ENCODE measurements around the gene CHRND.

The CHRND gene

DNA sequence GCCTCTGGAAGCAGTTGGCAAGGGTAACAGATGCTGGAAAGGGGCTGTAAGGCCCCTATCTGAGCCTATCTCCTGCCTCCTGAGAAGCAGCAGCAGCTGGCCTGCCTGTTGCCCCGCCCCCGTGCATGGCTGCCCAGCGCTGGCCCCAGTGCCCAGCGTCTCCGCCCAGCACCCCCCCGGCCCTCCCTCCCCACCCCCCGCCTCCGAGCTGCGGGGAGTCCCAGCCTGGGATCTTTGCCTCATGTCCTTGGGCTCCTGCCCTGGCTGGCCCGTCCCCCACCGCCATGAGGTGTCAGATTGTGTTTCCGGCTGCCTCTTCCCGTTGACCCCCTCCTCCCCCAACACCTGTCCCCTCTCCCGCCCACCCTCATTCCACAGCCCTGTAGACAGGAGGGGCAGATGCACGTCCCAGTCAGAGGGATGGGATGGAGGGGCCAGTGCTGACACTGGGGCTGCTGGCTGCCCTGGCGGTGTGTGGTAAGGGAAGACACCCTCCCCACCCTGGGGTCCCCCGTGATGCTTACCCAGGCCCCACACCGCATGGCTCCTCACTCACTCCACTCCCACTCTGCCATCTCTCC, at the start of gene CHRND:
Gene CHRND, plus strand, starts transcription at position 370 of the 581 bp plus-strand sequence. Its CDS starts 56 bp downstream, at position 426.
- no peak for DNase-seq

GRCh38 chr2:232476791-232477190, 49.2 kb upstream of the CHRND start:
- DNase-seq: no peak

DNA sequence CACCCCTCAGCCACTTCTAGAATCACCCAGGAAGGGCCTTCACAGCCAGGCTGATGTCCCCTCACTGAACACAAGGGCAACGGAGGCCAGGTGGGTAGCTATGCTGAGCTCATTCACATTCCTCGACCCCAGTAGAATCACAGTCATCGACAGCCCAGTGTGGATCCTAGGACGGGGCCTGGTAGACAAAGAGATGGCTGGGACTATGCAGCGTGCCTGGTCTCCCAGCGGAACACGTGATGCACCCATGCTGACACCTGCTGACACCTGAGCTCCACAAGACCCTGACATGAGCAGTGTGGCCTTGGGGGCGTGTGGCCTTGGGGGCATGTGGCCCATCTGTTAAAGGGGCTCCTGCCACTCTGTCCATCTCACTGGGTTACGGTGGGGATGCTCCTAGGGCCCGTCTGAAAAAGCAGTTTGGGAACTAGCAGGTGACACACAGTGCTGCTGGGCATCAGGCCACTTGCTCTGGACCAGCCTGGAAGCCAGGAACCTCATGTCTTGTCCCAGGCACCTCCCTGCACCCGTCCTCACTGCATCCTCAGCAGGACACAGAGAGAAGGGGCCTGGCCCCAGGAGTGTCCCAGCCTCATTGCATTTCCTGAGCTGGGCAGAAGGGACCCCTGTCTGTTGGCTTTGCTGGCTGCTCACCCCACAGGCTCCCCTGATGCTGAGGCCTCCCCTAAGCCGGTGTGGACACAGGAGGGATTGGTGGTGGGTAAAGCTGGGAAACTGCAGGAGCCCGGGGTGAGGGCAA, 48.0 kb upstream of the CHRND start:
- no peak for DNase-seq

DNA sequence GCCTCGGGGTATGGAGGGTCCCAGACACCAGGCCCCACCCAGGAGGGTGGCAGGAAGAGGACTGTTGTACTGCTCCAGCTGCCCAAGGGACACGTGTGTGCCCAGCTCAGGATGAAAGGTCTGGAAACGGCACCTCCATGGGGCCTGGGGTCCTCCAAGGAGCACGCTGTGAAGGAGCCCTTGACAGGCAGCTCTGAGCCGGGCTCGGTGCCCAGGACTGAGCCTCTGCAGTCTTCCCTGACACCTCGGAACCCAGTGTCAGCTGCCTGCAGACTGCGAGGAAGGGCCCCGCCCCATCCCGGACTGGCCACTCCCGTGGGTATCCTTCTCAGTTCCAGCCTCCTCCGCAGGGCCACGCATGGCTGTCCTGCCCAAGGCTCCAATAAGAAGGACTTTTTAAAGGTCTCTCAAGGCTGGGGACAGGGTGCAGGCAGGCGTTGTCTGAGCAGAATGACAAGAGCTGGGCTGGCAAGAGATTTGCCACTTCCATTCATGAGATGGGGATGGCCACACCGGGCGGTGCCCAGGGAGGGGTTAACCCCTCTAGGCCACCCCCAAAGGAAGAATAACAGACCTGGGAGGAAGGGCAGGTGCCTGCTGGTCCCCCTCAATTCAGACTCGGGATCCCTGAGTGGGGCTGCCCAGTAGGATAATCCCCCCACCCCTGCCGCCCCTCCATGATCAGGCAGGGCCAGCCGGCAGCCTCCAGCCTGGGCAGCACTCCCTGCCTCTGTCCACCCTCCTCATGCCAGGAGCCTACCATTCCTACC, 47.2 kb upstream of the CHRND start:
- no peak for DNase-seq

DNA sequence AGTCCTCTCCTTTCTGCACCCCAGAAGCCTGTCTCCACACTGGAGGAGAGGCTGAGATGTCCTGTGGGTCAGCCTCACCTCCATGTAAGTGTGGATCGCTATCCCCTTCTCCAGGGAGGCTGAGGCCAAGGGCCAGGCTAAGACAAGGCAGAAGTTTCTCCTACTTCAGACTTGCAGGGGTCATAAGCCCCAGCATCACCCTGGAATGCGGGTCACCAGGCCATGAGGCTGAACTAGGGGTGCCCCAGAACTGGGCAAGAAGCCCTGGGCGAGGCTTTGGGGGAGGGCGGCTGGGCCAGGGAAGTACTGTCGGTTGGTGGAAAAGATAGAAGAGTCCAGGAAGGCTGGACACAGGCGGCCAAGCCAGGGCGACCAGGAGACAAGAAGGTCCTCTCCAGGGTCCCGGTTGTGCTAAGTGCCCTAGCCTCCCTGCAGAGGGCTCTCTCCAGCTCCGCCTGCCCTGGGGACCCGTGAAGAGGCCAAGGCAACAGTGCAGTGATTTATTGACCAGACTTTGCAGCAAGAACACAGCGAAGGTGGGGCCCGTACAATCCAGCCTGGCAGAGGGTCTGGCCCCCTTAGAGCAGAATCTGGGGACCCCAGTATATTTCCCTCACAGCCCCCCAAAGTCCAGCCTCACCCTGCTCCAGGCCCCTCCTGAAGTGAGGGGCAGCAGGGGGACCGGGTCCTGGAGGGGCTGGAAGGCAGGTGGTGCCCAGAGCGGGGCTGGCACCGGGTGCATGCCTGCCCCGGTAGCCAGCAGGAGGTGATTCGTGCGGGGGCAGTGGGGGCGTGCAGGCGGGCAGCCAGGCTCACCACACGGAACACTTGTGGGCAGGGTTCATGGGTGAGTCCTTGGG, 46.4 kb upstream of the CHRND start:
- no peak for DNase-seq

GRCh38 chr2:232480201-232481190, 45.5 kb upstream of the CHRND start:
- DNase-seq: no peak

- DNase-seq: no peak
Observed at GRCh38 chr2:232481322-232482140, 44.4 kb upstream of the CHRND start.

DNA sequence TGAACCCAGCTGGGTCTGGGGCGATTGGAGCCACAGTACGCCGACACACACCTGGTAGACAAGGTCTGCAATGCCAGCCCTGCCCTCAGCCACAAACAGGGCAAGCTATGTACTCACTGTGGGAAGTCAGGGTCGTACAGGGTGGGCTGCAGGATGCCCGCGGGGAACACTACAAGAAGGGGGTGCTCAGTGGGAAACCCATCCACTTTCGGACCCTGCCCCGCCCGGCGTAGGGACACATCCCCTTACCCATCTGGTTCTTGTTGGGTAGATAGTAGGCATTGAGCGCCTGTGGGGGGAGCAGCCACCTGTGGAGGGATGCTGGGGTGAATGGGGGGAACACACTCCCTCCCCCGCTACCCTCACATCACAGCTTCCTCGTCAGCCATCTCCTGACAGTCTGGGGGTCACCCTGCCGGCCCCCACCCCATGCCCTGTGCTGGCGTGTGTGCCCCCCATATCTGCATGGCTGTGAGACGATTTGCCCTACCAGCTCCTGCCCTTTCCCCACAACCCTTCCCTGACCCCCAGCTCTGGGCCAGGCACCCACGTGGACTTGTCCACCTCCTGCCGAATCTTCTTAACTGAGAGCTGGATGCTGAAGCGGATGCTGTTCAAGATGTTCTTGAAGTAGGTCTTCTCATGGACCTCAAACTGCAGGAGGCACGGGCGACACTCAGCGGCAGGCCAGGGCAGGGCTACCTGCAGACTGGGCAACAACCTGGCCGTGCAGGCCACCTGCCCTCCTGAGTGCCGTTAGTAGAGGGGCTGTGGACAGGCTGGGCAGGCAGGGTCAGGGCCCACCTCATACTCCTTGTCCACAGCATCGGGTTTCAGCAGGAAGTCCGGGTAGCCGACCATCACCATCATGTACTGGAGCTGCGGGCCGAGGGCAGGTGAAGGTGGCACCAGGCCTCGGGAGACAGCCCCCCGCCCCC, 43.4 kb upstream of the CHRND start:
- DNase-seq: no peak

- DNase-seq: no peak
Observed at GRCh38 chr2:232483311-232483922, 42.5 kb upstream of the CHRND start.

GRCh38 chr2:232483923-232484627, 41.9 kb upstream of the CHRND start:
- DNase-seq: no peak

DNA sequence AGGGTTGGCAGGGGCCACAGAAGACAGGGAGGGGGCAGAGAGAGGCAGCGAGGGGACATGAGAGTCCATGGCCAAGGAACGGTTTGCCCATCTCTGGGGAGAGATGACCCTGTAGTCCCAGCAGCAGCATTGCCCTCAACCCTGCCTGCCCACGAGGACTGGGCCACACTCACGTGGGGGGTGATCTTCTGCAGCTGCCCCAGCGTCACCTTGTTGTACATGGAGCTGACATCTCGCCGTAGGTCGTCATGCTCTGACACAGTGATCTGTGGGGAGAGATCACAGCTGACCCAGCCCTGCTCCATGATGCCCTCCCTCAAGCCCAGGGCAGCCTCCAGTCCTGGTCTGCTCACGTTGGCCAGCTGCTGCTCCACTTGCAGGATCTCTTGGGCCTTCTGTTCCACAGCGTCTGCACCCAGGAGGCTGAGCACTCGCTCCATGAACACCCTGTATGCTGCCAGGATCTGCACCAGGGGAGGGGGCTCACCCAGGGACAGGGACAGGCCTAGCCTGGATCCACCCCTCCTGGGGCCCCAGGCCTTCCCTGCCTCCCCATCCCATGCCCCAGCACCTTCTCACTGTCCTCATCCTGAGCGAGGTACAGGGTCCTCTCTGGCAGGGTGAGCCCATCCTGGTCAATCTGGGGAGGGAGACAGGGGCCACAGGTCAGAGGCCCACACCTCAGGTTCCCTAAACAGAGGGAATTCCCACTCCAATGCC, 41.2 kb upstream of the CHRND start:
- DNase-seq: no peak

- DNase-seq: no peak
Observed at GRCh38 chr2:232485348-232485756, 40.6 kb upstream of the CHRND start.

DNA sequence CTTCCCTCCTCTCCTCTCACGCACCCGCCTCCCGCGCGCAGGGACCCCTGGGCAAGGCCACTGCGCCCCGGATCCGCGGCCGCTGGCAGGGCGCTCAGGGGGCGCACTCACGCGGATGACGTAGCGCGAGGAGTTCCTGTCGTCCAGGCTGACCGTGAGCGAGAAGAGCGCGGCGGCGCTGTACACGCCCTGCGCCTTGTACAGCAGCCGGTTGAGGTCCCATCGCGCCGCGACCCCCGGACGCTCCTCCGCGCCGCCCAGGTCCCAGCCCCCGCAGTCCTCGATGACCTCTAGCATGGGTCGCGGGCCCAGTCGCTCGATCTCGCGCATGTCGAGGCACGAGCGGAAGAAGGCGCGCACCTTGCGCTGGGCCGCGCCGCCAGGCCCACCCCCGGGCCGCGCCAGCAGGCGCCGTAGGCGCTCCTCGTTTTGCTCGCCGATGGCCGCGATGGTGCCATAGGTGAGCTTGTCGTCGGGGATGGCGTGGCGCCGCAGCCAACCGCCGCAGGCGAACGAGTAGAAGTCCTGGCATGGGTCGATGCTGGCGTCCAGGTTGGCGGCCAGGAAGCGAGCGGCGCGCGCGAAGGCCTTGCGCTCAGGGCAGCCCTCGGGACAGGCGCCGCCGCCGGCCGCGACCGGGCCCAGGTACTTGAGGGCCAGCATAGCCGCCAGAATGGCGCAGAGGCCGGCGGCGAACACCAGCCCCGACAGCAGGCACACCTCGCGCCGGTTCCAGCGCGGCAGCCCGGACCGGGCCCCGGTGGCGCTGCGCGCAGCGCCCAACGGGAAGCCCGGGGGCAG, 40.0 kb upstream of the CHRND start:
- no peak for DNase-seq

GRCh38 chr2:232486558-232487384, 39.2 kb upstream of the CHRND start:
- no peak for DNase-seq

GRCh38 chr2:232487385-232488096, 38.4 kb upstream of the CHRND start, which contains the start of gene ECEL1:
TSS of gene ECEL1 (minus strand) at chr2:232487834. CDS start at chr2:232486653, 1,181 bp downstream.
- no peak for DNase-seq

Data from activated CD4-positive, alpha-beta T cell treated with anti-CD3 and anti-CD28 coated beads for 1 hour (primary cell).